ENCODE data around the gene SMIM20. TPM values are rescaled to one million over a fixed set of nuclear protein-coding genes. Genes with fewer than 3 reads are reported as not detected.
A peak's percentile ranks its signal among the peaks of the same experiment; 100 is the strongest.

SMIM20 gene
- total and polyA plus RNA-seq, 2 experiments from 2014 or later: 35.6 to 53.0 TPM

DNA sequence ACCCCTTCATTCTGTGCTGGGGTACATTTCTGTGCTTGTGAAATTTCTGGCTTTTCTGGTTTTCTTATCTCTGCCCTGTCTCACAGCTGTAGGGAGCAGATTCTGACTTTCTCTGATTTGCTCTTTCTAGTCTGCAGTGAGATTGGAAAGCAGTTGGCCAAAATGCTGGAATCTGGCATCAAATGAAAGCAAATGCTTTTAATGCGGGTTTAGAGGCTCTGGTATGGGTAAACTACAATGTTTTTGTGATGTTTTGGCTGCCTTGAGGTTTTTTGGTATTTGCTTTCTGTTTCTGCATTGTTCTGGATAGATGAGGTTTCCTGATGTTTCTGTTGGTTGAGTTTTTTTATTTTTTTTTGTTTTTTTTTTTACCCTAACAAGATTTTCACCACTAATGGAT lies 23.8 kb downstream of the SMIM20 start:
- no peaks in the 10 kb centered on the region for H3K36me3 ChIP-seq (ENCODE audit: low read depth)
- H3K27ac ChIP-seq: peak overlapping the region; percentile 56
- H2AFZ ChIP-seq: peak overlapping the region; percentile 63
- H3K79me2 ChIP-seq (ENCODE audit: insufficient read depth): no peaks in the 10 kb centered on the region
- no peaks in the 10 kb centered on the region for H3K9me3 ChIP-seq (ENCODE audit: low read depth)
- 3 to 10% methylated on average over 1 of the region's 1 CpG for WGBS, 2 experiments (ENCODE audit: low coverage in 1 of 2, low lambda C conversion rate in 2 of 2, missing lambda C conversion rate in 2 of 2)
- H3K4me1 ChIP-seq (ENCODE audit: insufficient read depth): peaks cover 22% of the 10 kb centered on the region
- no peaks in the 10 kb centered on the region for H4K20me1 ChIP-seq (ENCODE audit: insufficient read depth)
- DNase-seq: peak; percentile 68
- no peak for TF ChIP-seq EZH2phosphoT487 (IDR thresholded peaks at IDR 0.05; ENCODE audit: insufficient read depth, low read depth)
- TF ChIP-seq EZH2 (IDR thresholded peaks at IDR 0.05; ENCODE audit: insufficient read depth, poor library complexity, severe bottlenecking): no peak
- H3K9me2 ChIP-seq (ENCODE audit: insufficient read depth): no peaks in the 10 kb centered on the region
- in situ Hi-C loops (cut with MboI): no loop called here
- H3F3A ChIP-seq (ENCODE audit: insufficient read depth): peaks cover 28% of the 10 kb centered on the region
- peak overlapping the region; percentile 68 for H3K4me2 ChIP-seq (ENCODE audit: unreplicated experiment)
- peak overlapping the region; percentile 56 for H3K4me3 ChIP-seq
- H3K27me3 ChIP-seq (replicated peaks; ENCODE audit: insufficient read depth): 0 out of 2 replicates have a peak, but pooled peaks cover 2% of the 10 kb centered on the region
- peak overlapping the region; percentile 42; the same call in 1 of the 2 replicates for H3K9ac ChIP-seq

DNA sequence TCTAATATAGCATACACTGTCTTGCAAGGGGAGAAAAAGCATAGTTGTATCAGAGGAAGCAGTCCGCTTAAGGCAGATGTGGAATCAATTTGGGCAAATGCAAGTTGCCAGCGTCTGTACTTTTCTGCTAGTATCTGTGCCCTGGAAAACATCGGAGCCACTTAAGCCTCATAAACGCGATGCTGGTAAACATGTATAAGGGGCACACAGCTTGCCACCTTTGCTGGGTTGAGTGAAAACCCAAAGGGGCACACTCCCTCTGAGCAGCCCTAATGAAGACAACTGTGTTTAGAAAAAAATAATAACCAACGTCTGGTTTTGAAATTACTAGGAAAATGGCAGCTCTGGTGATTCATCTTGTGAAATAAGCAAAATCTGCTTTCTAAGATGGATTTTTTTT lies 24.3 kb downstream of the SMIM20 start:
- Histone ChIP-seq H3K4me2 (ENCODE audit: unreplicated experiment) (peak overlapping the region; percentile 68), H4K20me1 (ENCODE audit: insufficient read depth) (no peaks in the 10 kb centered on the region), H3K4me1 (ENCODE audit: insufficient read depth) (peaks cover 22% of the 10 kb centered on the region), H3F3A (ENCODE audit: insufficient read depth) (peaks cover 28% of the 10 kb centered on the region), H3K36me3 (ENCODE audit: low read depth) (no peaks in the 10 kb centered on the region), H2AFZ (peak overlapping the region; percentile 63), H3K4me3 (peak overlapping the region; percentile 56), H3K79me2 (ENCODE audit: insufficient read depth) (no peaks in the 10 kb centered on the region), H3K9ac (peak overlapping the region; percentile 42), H3K27me3 (replicated peaks; ENCODE audit: insufficient read depth) (0 out of 2 replicates have a peak, but pooled peaks cover 6% of the 10 kb centered on the region), H3K27ac (peak overlapping the region; percentile 56), H3K9me2 (ENCODE audit: insufficient read depth) (no peaks in the 10 kb centered on the region), H3K9me3 (ENCODE audit: low read depth) (no peaks in the 10 kb centered on the region)
- in situ Hi-C loops (cut with MboI): no loop called here
- DNase-seq: no peak
- 1 to 5% methylated on average over 6 of the region's 6 CpGs for WGBS, 2 experiments (ENCODE audit: low coverage in 1 of 2, low lambda C conversion rate in 2 of 2, missing lambda C conversion rate in 2 of 2)
- no peak for TF ChIP-seq EZH2phosphoT487 (IDR thresholded peaks at IDR 0.05; ENCODE audit: insufficient read depth, low read depth)
- no peak for TF ChIP-seq EZH2 (IDR thresholded peaks at IDR 0.05; ENCODE audit: insufficient read depth, poor library complexity, severe bottlenecking)

GRCh38 chr4:25938787-25939186 lies 24.8 kb downstream of the SMIM20 start:
- Histone ChIP-seq H4K20me1 (ENCODE audit: insufficient read depth) (no peaks in the 10 kb centered on the region), H3K27me3 (replicated peaks; ENCODE audit: insufficient read depth) (0 out of 2 replicates have a peak, but pooled peaks cover 6% of the 10 kb centered on the region), H3K79me2 (ENCODE audit: insufficient read depth) (no peaks in the 10 kb centered on the region), H3K36me3 (ENCODE audit: low read depth) (no peaks in the 10 kb centered on the region), H3K4me2 (ENCODE audit: unreplicated experiment) (peak overlapping the region; percentile 68), H2AFZ (peak overlapping the region; percentile 63), H3K4me1 (ENCODE audit: insufficient read depth) (peaks cover 22% of the 10 kb centered on the region), H3K27ac (peak overlapping the region; percentile 56), H3F3A (ENCODE audit: insufficient read depth) (peaks cover 28% of the 10 kb centered on the region), H3K9ac (peak overlapping the region; percentile 42), H3K9me3 (ENCODE audit: low read depth) (no peaks in the 10 kb centered on the region), H3K9me2 (ENCODE audit: insufficient read depth) (no peaks in the 10 kb centered on the region), H3K4me3 (peak overlapping the region; percentile 56)
- 3% methylated on average over 3 of the region's 3 CpGs for WGBS, 2 experiments (ENCODE audit: low coverage in 1 of 2, low lambda C conversion rate in 2 of 2, missing lambda C conversion rate in 2 of 2)
- 0 out of 2 replicates have a peak, but pooled peaks have one; percentile 69 for TF ChIP-seq EZH2phosphoT487 (IDR thresholded peaks at IDR 0.05; ENCODE audit: insufficient read depth, low read depth)
- no peak for TF ChIP-seq EZH2 (IDR thresholded peaks at IDR 0.05; ENCODE audit: insufficient read depth, poor library complexity, severe bottlenecking)
- peak; percentile 94 for DNase-seq
- in situ Hi-C loops (cut with MboI): no loop called here

- Histone ChIP-seq H2AFZ (no peak overlapping the region), H3K79me2 (ENCODE audit: insufficient read depth) (no peaks in the 10 kb centered on the region), H3K27ac (peak overlapping the region; percentile 56), H3F3A (ENCODE audit: insufficient read depth) (peaks cover 28% of the 10 kb centered on the region), H3K9me3 (ENCODE audit: low read depth) (no peaks in the 10 kb centered on the region), H4K20me1 (ENCODE audit: insufficient read depth) (no peaks in the 10 kb centered on the region), H3K9ac (no peak overlapping the region), H3K4me2 (ENCODE audit: unreplicated experiment) (no peak overlapping the region), H3K36me3 (ENCODE audit: low read depth) (no peaks in the 10 kb centered on the region), H3K4me3 (no peak overlapping the region), H3K9me2 (ENCODE audit: insufficient read depth) (no peaks in the 10 kb centered on the region), H3K27me3 (replicated peaks; ENCODE audit: insufficient read depth) (0 out of 2 replicates have a peak, but pooled peaks cover 6% of the 10 kb centered on the region), H3K4me1 (ENCODE audit: insufficient read depth) (peaks cover 22% of the 10 kb centered on the region)
- no peak for DNase-seq
- 98 to 100% methylated on average over 4 of the region's 4 CpGs for WGBS, 2 experiments (ENCODE audit: low coverage in 1 of 2, low lambda C conversion rate in 2 of 2, missing lambda C conversion rate in 2 of 2)
- no peak for TF ChIP-seq EZH2 (IDR thresholded peaks at IDR 0.05; ENCODE audit: insufficient read depth, poor library complexity, severe bottlenecking)
- no peak for TF ChIP-seq EZH2phosphoT487 (IDR thresholded peaks at IDR 0.05; ENCODE audit: insufficient read depth, low read depth)
- in situ Hi-C loops (cut with MboI): no loop called here
Observed at GRCh38 chr4:25939330-25939729, 25.3 kb downstream of the SMIM20 start.
